ENCODE results near the gene INTS15.
A peak's percentile ranks its signal among the peaks of the same experiment; 100 is the strongest.
"Not testable (repeated sequence)": the region's sequence is repeated elsewhere in the genome, so short reads cannot be mapped to it uniquely, and the experiment has no call there.

Gene INTS15

DNA sequence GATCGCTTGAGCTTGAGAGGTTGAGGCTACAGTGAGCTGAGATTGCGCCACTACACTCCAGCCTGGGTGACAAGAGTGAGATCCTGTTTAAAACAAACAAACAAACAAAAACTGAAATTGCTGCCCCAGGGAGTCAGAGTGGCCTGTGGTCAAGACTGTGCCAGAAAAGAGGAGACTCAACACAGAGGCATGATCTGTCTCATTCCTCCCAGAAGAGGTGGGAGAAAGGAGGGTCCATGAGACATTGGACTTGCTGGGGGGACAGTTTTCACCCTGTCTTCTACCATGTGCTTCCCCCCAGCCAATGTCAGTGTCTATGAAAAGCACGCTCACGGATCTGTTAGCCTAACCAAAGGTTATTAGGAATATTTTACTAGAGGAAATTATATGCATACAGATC is 28.8 kb downstream of the INTS15 start:
- no peak for DNase-seq (ENCODE audit: low read depth)

DNA sequence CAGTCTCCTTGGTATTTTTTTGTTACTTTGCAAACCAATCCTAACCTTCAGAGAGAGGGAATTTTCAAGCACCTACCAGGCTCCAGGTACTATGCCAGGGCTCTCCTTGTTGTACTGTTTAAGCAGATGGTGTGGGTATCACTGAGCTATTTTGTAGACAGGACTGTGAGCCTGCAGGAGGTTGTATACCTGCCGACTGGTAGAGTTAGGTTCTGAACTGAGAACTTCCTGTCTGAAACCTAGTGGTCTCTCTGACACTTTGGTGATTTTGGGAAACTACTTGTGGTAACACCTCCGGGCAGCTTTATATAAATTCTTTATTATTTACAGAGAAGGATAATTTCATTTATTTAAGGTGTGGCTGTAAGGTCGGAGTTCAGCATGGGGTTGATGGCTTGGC is 30.1 kb downstream of the INTS15 start:
- DNase-seq (ENCODE audit: low read depth): no peak

DNA sequence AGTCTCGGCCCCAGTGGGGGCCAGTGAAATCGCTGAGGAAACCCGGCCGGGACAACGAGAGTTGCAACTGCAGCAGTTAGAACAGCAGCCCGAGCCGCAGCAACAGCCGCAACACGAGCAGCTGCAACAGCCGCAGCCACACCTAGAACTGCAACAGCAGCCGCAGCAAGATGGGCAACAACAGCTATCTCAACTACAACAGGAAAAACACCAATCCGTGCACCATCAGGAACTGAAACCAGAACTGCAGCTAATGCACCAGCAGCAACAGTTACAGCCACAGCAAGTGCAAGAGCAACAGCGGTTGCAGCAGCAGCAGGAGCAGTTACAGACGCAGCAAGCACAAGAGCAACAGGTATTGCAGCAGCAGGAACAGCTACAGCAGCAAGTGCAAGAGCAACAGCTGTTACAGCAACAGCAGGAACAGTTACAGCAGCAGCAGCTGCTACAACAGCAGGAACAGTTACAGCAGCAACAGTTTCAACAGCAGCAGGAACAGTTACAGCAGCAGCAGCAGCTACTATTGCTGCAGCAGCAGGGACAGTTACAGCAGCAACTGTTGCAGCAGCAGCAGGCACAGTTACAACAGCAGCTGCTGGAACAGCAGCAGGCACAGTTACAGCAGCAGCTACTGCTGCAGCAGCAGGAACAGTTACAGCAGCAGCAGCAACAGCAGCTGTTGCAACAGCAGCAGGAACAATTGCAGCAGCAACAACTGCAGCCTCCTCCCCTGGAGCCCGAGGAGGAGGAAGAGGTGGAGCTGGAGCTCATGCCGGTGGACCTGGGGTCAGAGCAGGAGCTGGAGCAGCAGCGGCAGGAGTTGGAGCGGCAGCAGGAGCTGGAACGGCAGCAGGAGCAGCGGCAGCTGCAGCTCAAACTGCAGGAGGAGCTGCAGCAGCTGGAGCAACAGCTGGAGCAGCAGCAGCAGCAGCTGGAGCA is 31.6 kb downstream of the INTS15 start:
- DNase-seq (ENCODE audit: low read depth): no peak

DNA sequence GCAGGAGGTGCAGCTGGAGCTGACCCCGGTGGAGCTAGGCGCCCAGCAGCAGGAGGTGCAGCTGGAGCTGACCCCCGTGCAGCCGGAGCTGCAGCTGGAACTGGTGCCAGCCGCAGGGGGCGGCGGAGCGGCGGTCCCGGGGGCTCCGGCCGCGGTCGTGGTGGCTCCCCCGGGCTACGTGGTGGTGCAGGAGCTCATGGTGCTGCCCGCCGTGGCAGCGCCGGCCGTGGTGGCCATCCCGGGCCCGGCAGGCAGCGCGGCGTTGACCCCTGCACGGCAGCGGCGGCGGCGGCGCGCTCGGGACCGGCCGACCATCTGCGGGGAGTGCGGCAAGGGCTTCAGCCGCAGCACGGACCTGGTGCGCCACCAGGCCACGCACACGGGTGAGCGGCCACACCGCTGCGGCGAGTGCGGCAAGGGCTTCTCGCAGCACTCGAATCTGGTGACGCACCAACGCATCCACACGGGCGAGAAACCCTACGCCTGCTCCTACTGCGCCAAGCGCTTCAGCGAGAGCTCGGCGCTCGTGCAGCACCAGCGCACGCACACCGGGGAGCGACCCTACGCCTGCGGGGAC is 32.4 kb downstream of the INTS15 start:
- DNase-seq (ENCODE audit: low read depth): no peak

DNA sequence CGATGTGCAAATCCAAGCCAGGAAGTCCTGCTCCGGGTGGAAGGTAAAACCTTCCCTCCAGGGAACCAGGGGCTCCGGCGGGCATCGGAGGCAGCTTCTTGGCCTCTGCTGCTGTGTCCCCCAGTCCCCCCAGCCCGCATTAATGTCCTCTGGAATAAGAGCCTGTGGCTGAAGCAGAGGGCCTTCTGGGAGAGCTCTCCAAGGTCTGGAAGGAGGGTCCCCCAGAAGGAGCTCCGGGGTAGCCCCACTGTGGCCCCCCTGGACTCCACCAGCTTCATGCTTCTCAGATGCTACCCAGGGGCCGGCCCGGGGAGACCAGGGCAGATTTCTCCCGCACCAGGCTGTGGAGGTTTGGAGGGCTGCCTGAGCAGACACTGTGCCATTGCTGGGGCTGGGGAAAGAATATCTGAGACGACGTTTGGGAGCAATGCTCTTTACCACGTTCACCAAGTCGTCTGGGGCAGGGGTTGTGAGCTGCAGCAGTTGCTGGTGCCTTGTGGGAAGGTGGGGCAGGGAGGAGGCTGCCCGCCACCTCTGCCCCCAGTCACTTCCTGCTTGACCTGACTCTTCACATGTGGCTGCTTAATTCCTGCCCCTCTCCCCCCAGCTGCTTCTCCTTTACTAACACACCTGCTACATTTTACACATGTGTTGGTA is 33.9 kb downstream of the INTS15 start:
- DNase-seq (ENCODE audit: low read depth): no peak

DNA sequence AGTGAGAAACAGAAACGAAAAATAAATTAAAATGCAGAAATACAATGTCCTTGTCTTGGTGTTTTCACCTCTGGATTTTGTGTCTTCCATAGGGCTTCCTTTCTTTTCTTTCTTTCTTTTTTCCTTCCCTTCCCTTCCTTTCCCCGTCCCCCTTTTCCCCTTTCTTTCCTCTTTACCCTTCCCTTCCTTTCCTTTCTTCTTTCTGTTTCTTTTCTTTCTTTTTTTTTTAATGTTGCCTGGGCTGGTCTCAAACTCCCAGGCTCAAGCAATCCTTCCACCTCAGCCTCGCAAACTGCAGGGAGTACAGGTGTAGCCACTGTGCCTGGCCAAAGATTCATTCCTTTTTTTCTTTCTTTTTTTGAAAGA is 34.4 kb downstream of the INTS15 start:
- DNase-seq (ENCODE audit: low read depth): no peak

DNA sequence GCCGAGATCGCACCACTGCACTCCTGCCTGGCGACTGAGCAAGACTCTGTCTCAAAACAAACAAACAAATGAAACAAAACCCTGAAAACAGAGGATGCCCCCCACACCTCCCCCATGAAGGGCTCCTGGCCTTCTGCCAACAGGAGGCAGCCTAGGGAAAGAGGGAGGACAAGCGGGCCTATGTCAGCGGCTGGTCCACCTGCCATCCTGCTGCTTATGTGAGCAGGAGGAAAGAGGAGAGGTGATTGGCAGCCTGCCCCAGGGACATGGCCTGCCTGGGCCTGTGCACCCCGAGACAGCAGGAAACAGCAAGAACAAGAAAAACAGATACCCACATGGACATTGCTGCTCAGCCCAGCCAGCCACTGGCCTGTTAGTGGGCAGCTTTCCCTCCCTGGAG is 38.2 kb downstream of the INTS15 start:
- no peak for DNase-seq (ENCODE audit: low read depth)

DNA sequence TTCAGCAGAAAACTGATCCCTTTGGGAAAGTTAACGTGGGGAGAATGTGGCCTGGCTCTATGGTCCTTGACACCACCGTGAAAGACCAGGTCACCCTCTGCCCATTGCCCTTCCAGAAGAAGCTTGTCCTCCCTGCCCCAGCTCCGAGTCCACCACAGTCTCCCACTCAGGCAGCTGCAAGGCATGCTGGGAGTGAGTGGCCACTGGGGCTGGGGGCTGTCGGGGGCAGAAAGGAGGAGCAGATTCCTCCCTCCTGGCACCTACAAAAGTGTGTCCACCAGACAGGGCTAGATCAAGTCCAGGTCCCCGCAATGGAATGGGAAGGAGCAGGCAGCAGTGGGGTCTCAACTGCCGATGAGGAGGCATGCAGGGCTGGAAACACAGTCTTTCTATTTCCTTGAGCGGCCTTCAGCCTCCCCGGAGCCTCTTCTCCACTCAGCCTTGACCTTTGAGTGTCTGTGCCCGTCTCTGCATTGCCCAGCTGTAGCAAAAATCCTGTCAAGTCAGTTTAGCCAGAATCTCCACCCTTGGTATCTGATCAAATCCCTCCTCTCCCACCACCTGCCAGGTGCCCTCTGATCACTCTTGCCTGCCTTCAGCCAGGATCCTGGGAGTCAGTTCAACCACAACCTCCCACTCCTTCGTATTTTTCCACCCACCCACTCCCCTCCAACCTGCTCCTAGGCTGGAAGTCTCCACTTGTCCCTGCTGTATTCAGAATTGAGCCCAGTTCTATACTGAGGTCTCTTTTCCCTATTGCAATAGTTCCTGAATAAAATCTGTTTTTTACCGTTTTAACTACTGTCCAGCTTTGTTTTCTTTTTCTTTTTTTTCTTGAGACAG is 40.4 kb downstream of the INTS15 start:
- no peak for DNase-seq (ENCODE audit: low read depth)

DNA sequence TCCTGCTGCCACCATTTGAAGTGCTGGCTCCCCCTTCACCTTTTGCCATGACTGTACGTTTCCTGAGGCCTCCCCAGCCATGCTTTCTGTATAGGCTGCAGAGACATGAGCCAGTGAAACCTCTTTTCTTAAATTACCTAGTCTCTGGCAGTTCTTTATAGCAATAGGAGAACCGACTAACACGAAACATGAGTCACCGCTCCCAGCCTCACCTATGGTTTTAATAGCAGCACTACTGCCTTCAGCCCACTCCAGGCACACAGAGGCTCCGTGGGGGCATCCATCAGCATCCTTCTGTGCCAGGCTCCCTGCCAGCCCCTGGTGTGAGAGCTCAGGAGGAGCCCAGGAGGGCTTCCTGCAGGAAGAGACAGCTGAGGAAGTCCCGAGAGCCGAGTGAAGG is 41.8 kb downstream of the INTS15 start:
- no peak for DNase-seq (ENCODE audit: low read depth)

DNA sequence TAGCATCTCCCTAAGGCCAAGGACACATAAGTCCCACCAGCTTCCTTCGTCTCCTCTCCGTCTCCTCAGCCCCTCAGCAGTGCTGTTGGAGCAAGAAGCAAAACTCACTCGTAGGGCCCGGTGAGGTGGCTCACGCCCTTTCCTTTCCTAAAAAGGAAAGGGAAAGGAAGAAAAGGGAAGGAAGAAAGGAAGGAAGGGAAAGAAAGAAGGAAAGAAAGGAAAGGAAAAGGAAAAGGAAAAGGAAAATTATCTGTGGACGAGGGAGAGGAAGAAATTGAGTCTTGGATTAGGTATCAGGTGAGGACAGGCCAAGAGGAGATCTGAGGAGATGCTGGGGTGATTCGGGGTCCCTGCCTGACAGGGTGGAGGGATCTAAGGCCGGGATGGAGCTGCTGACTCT is 44.2 kb downstream of the INTS15 start:
- DNase-seq (ENCODE audit: low read depth): no peak

DNA sequence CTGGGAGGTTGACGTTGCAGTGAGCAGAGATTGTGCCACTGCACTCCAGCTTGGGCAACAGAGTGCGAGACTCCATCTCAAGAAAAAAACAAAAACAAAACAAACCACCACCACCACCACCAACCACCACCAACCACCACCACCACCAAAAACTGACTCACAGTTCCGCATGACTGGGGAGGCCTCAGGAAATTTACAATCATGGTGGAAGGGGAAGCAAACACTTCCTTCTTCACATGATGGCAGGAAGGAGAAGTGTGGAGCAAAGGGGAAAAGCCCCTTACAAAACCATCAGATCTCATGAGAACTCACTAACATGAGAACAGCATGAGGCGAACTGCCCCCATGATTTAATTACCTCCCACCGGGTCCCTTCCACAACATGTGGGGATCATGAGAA is 45.1 kb downstream of the INTS15 start:
- DNase-seq (ENCODE audit: low read depth): not testable (repeated sequence)

DNA sequence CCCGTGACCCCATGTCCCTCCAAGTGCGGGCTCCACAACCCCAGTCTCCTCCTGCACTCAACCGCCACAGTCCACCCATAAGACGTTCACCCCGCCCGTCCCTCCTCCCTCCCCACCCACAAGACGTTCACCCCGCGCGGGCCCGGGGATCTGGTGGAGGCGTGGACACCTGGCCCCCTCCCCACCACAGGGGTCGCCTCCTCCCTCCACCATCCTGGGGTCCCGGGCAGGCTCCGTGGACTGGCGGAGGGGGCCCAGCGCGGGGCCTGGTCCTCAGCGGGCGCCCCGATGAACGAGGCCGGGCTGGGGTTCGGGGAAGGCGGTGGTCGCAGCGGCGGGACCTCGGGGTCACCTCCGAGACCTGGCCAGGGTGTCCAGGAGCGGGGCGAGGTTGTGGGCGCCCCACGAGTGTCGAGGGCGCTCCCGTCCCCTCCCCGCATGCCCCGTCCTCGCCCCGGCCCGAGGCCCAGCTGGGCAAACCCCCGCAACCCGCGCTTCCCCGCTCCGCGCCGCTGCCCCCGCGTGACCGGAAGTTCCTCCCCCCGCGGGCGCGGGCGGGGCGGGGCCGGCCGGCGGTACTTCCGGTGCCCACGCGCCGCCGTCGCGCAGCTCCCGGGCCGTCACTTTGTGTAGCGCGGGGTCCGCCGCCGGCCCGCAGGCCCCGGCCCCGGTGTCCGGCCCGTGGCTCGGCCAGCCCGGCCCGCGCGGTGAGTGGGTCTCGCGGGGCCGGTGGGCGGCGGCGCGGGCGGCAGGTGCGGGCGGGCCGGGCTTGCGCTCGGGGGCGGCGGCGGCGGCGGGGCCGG is 47.1 kb downstream of the INTS15 start, which contains the start of gene ZNF316:
Gene ZNF316, plus strand, starts transcription at position 578 of the 803 bp plus-strand sequence. CDS start 5,092 bp downstream, outside the sequence.
- DNase-seq (ENCODE audit: low read depth): peak; percentile 49

DNA sequence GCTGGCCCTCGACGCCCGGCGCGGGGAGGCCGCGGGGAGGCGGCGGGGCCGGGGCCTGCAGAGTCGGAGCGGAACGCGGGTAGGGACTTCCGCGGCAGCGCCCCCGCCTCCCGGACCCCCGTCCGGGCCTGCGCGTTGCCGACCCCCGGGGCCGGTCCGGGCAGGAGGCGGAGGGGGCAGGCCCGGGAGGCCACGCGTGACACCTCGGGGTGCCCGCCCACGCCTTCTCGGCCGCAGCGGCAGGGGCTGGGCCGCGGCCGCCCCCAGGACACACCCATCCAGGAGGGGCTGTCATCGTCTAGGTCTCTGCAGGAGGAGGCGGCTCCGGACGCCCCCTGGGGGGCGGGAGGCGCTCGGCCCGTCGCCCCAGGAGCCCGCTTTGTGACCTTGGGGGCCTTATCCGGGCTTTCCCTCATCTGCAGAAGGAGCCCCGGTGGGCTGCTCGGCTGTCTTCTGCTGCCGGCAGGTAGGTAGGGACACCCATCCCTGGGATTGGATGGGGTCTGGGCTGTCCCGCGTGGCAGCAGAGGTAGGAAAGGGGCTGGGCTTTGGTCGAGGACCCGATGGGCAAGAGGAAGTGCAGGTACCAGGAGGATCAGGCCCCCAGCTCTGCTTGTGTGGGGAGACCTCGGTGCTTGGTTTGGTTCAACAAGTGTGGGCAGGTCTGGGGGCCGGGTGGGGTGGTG is 47.9 kb downstream of the INTS15 start:
- DNase-seq (ENCODE audit: low read depth): peak; percentile 15

DNA sequence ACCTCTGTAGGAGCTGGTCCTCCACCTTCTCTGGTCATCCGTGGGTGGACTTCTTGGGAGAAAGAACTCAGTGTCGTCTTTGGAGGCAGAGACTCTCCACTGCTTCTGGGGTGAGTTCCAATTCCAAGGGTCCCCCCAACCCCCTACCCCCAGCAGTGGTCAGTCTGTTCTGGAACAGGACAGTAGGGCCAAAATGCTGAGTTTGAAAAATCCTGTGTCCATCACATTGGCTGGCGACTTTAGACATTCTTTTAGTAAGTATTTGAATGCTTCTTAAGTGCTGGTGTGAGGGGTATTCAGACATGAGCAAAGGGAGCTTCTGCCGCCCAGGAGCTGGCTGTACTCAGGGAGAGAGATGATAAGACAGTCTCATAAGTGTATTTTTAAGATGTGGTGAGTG is 49.2 kb downstream of the INTS15 start:
- no peak for DNase-seq (ENCODE audit: low read depth)

DNA sequence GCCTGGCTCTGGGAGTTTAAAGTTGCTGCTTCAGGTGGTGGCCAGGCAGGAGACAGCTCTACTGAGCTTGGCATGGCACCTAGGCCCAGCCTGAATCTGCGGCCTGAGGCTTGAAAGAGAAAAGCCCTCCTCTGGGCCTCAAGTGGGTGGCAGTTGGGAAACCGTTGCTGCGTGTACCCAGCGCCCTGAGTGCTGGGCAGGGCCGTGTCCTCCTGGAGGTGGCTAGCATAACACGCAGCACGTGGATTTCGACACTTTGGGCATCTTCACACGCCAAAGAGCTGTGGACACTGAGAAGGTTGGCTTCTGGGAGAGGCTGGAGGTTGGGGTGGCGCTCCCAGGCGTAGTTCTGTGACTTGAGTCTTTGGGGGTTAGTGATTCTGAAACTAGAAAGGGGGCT is 49.8 kb downstream of the INTS15 start:
- DNase-seq (ENCODE audit: low read depth): no peak

DNA sequence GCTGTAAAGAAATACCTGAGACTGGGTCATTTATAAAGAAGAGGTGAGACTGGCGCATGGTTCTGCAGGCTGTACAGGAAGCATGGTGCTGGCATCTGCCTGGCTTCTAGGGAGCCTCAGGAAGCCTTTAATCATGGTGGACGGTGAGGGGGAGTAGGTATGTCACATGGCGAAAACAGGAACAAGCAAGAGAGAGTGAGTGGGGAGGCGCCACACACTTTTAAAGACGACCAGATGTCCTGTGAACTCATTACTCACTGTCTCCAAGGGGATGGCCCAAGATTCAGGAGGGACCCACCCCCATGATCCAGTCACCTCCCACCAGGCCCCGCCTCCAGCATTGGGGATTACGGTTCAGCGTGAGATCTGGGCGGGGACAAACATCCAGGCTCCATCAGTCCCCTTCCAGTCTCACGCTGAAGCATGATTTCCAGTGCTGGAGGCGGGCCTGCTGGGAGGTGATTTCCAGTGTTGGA is 50.5 kb downstream of the INTS15 start:
- peak; percentile 76 for DNase-seq (ENCODE audit: low read depth)

DNA sequence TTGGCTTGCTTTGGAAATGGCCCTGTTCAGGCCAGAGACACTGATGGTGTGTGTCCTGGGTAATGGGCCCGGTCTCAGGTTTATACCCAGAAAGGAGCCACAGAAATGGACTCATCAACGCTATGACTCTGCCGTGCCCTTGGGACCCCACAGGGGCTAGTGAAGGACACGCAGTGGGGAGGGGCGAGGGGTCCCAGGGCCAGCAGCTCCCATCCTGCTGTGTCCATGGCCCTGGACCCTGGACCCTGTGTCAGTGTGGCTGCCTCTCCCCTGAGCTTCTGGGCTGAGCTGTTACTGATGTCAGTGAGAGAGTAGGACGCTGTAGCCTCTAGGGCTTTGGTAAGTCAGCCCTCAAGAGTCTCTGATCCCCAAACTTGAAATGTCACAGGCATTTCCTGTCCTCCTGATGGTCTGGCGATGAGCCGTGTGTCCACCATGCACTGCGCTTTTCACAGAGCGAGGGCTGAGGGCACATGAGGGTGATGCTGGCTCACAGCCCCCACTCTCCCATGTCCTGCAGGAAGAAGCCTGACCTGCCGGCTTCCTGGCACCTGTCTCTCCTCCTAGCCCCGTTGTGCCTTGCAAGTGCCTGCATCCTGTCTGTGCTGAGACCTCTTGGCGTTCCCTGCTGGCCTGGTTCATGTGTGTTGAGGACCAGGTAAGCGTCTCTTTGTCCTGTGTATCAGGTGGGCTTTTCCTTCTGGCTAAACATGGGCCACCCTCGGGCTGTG is 51.6 kb downstream of the INTS15 start:
- no peak for DNase-seq (ENCODE audit: low read depth)

DNA sequence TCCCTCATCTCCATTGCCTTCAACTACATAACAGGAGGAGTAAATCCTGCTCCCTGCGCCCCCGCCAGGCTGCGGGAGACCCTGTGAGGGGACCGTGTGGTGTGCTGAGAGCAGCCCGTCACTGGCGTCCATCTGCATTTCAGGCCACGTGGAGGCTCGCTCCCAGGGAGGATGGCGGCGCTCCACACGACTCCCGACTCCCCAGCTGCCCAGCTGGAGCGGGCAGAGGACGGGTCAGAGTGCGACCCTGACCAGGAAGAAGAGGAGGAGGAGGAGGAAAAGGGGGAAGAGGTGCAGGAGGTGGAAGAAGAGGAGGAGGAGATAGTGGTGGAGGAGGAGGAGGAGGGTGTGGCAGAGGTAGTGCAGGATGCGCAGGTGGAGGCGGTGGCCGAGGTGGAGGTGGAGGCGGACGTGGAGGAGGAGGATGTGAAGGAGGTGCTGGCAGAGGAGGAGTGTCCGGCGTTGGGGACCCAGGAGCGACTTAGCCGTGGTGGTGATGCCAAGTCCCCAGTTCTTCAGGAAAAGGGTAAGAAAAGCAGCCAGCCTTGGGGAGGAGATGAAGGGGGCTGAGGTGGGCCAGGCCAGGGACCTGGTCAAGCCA is 52.5 kb downstream of the INTS15 start:
- DNase-seq (ENCODE audit: low read depth): no peak

DNA sequence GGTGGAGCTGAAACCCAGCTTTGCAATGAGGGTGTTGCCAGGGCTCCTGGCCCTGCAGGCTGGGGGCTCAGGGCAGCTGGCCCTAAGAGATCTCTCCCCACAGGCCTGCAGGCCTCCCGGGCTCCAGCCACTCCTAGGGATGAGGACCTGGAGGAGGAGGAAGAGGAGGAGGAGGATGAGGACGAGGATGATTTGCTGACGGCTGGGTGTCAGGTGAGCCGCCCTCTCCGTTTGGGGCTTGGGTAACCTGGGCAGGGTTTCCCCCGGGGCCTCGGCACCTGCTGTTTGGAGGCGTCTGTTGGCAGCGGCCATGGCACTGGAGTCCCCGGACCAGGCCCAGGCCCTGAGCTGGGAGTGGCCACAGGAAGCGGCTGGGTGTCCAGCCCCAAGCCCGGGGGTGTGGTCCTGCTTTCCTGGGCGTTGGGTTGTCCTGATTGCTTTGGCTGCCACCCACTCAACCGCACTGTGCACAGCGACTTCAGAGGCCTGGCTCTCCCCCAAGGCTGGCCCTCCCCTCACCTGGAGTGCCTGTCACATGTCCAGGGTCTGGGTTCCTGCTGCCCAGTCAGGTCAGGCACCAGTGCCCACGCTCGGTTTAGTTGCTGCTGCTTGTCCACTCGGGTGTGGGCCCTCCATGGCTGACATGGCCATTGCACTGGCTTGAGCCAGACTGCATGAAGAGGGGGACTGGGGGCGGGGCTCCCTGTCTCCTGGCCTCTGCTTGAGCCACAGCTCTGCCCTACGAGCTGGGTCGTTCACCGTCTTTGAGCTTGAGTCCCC is 53.2 kb downstream of the INTS15 start:
- no peak for DNase-seq (ENCODE audit: low read depth)

Measured in iris pigment epithelial cell (primary cell).